Stimulated activated CD8-positive, alpha-beta memory T cell treated with anti-CD3 and anti-CD28 coated beads, Interleukin-12 subunit alpha, Interleukin-12 subunit beta, amount 100 ng/mL, for 24 hours (primary cell): Measurements from ENCODE around the gene ZG16B.

Source experiments
- DNase-seq: peaks from one replicate; pipeline ENCODE4 v3.0.0-alpha.2; 2020; ENCODE audit errors: extremely low read depth

ZG16B gene

GRCh38 chr16:2867987-2868789 is 38.1 kb downstream of the ZG16B start:
- peak; percentile 88 for DNase-seq

DNA sequence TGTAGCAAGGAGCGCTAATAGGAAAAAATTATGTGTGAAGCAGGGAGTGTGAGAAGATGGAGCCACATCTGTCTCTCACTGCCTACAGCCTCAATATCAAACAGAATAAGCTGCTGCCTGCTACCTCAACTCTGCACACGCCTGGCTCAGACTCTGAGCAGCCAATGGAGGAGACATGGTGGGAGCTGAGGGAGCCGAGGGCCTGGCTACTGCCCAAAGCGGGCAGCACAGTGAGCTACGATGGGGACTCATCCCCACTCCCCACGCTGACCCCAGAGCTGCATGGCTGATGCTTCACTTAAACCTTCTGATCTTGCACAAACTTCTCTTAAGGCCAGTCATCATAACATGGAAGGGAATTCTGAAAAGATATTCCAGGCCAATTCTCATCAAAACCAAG is 41.8 kb downstream of the ZG16B start:
- no peak for DNase-seq

DNA sequence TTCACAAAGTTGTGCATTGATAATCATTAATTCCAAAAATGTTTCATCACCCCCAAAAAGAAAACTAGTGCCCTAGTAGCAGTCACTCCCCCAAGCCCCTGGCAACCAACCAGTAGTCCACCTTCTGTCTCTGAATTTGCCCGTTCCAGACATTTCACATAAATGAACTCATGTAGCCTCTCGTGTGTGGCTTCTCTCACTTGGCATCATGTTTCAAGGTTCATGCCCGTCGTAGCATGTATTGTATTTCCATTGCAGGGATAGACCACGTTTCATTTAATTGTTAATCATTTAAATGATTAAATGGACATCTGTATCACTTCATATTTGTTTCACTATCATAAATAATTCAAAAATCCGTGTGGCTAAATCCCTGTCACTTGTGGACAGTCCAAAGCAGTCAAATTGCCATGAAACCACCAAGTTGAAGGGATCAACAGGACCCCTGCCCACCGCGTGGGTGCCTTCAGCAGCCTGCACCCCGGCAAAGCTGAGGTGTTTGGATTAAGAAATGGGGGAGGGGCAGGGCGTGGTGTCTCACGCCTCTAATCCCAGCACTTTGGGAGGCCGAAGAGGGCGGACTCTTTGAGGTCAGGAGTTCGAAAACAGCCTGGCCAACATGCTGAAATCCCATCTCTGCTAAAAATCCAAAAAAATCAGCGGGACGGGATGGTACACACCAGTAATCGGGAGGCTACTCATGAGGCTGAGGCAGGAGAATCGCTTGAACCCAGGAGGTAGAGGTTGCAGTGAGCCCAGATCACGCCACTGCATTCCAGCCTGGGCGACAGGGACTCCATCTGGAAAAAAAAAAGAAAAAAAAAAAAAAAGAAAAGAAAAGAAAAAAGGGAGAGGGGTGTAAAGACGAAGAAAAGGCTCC is 44.2 kb downstream of the ZG16B start:
- DNase-seq, result no peak

- DNase-seq, result no peak
Observed at GRCh38 chr16:2874912-2875362, 44.8 kb downstream of the ZG16B start.

GRCh38 chr16:2879854-2880508 is 49.9 kb downstream of the ZG16B start:
- DNase-seq, result no peak
